GM12864 (cell line): ENCODE measurements around the gene TIGD6.

Experiments used
- DNase-seq: peaks from one replicate; pipeline ENCODE4 v3.0.0-alpha.2; 2011; ENCODE audit warnings: low read depth
- H3K4me3 ChIP-seq: 2 replicates; pipeline ENCODE4 v1.5.1; 2011; ENCODE audit warnings: mild to moderate bottlenecking, low read depth, low read length, control low read depth
- CTCF ChIP-seq: IDR thresholded peaks from 2 replicates; pipeline ENCODE4 v1.5.1; 2011; ENCODE audit warnings: low read depth, mild to moderate bottlenecking, moderate library complexity, low read length, control low read depth, inconsistent platforms; ENCODE audit errors: missing control alignments

Gene TIGD6

DNA sequence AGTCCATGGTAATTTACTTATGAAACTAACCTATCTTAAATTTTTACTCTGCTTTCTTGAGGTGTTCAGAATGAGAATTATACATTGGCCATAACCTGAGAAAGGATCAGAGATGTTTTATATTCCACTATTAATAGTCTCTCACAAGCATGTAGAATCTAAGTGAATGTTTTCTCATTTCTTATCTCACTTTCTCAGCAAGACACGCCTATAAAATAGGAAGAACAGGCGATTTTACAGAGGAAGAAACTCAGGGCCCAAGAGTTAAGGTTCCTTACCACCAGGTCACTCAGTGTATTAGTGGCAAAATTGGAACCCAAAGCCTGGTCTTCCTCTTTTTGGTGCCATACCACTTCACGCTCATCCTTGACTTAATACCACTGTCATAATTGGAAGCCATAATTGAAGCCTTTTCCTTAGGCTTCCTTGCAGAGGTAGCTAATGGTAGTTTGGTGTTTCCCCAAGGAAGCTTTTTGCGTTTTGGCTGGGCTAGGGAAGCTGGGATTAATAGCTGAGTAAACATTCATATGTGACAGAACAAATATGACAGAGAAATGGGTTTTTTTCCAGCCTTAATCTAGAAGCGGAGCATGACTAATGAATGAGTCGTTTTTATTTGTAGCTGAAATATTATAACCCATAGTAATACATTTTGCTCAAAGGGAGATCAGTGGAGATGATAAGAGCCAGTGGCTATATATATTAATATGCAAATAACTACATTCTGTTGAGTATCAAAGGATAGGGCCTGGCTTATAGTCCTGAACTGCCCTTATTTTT lies 17.0 kb upstream of the TIGD6 start:
- DNase-seq = no peak

GRCh38 chr5:150016537-150016936 lies 16.1 kb upstream of the TIGD6 start:
- TF ChIP-seq CTCF = no peak
- no peak overlapping the region for H3K4me3 ChIP-seq
- no peak for DNase-seq

More for the DNA sequence above, 17.0 kb upstream of the TIGD6 start:
- no peak overlapping the region for H3K4me3 ChIP-seq
- TF ChIP-seq CTCF = no peak

GRCh38 chr5:150015415-150015814 lies 15.0 kb upstream of the TIGD6 start:
- no peak for DNase-seq
- no peak for TF ChIP-seq CTCF
- no peak overlapping the region for H3K4me3 ChIP-seq

DNA sequence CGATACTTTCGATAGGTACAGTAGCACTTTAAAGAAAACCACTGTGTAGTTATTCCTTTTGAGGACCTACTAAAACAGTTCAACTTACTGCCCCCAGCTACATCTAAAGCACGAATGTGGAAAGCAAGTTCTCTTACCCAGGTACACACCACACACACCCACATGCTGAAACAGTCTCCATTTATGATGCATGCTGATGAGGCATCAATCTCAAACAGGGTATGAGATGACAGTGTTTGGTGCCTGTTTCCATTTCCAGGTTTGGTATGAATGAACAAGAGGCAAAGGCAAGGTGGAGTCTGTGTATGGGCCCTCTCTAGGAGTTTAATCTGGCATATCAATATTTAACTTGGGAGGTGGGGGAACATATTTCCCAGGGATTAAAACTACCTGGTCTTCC lies 14.0 kb upstream of the TIGD6 start:
- DNase-seq = no peak
- TF ChIP-seq CTCF = no peak
- H3K4me3 ChIP-seq = no peak overlapping the region

GRCh38 chr5:150013931-150014330 lies 13.5 kb upstream of the TIGD6 start:
- H3K4me3 ChIP-seq = no peak overlapping the region
- no peak for DNase-seq
- TF ChIP-seq CTCF = no peak

- TF ChIP-seq CTCF = no peak
- DNase-seq = no peak
- no peak overlapping the region for H3K4me3 ChIP-seq
These were observed 9.4 kb upstream of the TIGD6 start for GRCh38 chr5:150009671-150010387.
